RWPE1 (cell line): ENCODE measurements around the gene ST6GALNAC3.

Experiments
- CTCF ChIA-PET: fragments of 350-600 bp; sonication (Branson Sonifier 250); formaldehyde crosslinking; extraction: SDS; loops from one replicate; lab custom pipeline; 2021; lab: Yijun Ruan, JAX
- POLR2A ChIA-PET: fragments of 400-600 bp; formaldehyde crosslinking; extraction: SDS; loops from one replicate; lab custom pipeline; 2020; ENCODE audit warnings: antibody characterized with exemption; ENCODE audit not compliant: low non-redundant PET; lab: Yijun Ruan, JAX
- DNase-seq: peaks from one replicate; pipeline ENCODE4 v3.0.0; 2012; ENCODE audit warnings: low spot score
- H3K27ac ChIP-seq: fragments of 450-650 bp; 2 replicates; pipeline ENCODE4 v1.5.1; 2017
- TF ChIP-seq, protein P1 (sequence below): fragments of 450-650 bp; conservative IDR thresholded peaks from 2 replicates; pipeline ENCODE4 v1.5.1; 2017; ENCODE audit warnings: low read depth, mild to moderate bottlenecking

Gene ST6GALNAC3

GRCh38 chr1:76607717-76608116 is 533.2 kb downstream of the ST6GALNAC3 start:
- DNase-seq: no peak
- H3K27ac ChIP-seq: no peak overlapping the region
- TF ChIP-seq, protein P1, sequence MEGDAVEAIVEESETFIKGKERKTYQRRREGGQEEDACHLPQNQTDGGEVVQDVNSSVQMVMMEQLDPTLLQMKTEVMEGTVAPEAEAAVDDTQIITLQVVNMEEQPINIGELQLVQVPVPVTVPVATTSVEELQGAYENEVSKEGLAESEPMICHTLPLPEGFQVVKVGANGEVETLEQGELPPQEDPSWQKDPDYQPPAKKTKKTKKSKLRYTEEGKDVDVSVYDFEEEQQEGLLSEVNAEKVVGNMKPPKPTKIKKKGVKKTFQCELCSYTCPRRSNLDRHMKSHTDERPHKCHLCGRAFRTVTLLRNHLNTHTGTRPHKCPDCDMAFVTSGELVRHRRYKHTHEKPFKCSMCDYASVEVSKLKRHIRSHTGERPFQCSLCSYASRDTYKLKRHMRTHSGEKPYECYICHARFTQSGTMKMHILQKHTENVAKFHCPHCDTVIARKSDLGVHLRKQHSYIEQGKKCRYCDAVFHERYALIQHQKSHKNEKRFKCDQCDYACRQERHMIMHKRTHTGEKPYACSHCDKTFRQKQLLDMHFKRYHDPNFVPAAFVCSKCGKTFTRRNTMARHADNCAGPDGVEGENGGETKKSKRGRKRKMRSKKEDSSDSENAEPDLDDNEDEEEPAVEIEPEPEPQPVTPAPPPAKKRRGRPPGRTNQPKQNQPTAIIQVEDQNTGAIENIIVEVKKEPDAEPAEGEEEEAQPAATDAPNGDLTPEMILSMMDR: no peak
- CTCF ChIA-PET: interaction anchor here (0.6 kb wide), 1 partner anchor 624 kb away, joined by 5 read pairs; no protein-coding TSS in a partner anchor
- POLR2A ChIA-PET: no interaction called here

GRCh38 chr1:76611770-76612445 is 537.4 kb downstream of the ST6GALNAC3 start:
- DNase-seq: no peak
- CTCF ChIA-PET: no interaction called here
- H3K27ac ChIP-seq: no peak overlapping the region
- POLR2A ChIA-PET: no interaction called here
- TF ChIP-seq, protein P1: no peak

DNA sequence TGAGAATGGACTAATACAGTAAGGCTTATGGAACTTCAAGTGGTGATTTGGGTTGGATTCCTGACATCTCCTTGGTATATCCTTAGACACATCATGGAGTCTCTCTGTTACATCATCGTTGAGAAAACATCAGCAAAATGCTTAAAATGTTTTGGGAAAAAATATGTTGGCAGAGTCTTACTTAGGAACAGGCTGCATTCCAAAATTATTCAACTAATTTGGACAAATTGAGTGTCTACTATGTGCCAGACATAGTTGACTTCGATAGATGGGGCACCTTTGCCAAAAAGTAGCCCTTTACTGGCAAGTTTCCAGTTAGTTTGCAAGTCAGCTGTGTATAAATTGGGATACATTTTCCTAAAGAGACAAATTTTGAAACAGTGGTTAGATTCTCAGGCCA is 539.3 kb downstream of the ST6GALNAC3 start:
- TF ChIP-seq, protein P1: no peak
- ChIA-PET POLR2A (no interaction called here), CTCF (interaction anchor here (0.6 kb wide), 1 partner anchor 42 kb away, joined by 3 read pairs; no protein-coding TSS in a partner anchor)
- H3K27ac ChIP-seq: no peak overlapping the region
- DNase-seq: no peak

GRCh38 chr1:76615253-76616035 is 540.9 kb downstream of the ST6GALNAC3 start:
- ChIA-PET CTCF (interaction anchor here (0.6 kb wide), 1 partner anchor 44 kb away, joined by 3 read pairs; no protein-coding TSS in a partner anchor), POLR2A (no interaction called here)
- no peak for DNase-seq
- TF ChIP-seq, protein P1: no peak
- H3K27ac ChIP-seq: no peak overlapping the region

- TF ChIP-seq, protein P1: no peak
- no peak for DNase-seq
- H3K27ac ChIP-seq: no peak overlapping the region
- ChIA-PET CTCF (no interaction called here), POLR2A (no interaction called here)
Observed at GRCh38 chr1:76620371-76620770, 545.8 kb downstream of the ST6GALNAC3 start.

DNA sequence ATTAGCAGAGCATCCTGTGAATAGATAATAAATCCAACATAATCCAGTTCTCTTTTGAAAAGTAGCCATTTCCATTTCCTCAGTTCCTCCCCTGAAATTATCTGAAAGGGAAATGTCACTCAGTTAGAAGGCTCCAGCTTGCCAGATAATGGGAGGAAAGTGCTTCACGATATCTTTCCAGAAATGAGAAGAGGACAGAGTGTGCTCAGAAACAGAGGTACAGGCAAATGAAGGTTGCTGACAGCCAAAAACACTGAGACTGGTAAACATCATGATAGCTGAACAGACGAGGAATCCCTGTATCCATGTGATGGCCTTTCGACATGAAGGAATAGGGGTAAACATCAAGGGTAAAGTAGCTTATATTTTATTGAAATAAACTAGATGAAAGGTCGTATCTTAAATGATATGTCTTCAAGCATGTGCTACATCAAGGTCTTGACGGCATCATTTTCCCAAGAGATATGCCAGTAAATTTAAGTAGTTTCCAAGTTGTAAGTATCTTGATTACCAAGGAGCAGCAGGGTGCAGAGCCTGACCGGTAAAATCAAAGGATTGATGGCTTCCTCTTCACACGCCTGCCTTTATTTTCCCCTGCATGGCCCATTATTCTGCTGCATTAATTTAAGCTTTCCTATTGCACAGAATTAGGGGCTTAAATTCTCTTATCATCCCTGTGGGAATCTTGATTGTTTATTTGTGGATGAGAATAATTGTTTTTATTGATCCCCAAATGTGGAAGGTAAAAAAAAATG is 548.4 kb downstream of the ST6GALNAC3 start:
- ChIA-PET POLR2A (no interaction called here), CTCF (interaction anchor here (0.7 kb wide), 1 partner anchor 165 kb away, joined by 3 read pairs; no protein-coding TSS in a partner anchor)
- no peak overlapping the region for H3K27ac ChIP-seq
- TF ChIP-seq, protein P1: no peak
- DNase-seq: no peak
